ENCODE measurements around the gene GABRE.

The GABRE gene

DNA sequence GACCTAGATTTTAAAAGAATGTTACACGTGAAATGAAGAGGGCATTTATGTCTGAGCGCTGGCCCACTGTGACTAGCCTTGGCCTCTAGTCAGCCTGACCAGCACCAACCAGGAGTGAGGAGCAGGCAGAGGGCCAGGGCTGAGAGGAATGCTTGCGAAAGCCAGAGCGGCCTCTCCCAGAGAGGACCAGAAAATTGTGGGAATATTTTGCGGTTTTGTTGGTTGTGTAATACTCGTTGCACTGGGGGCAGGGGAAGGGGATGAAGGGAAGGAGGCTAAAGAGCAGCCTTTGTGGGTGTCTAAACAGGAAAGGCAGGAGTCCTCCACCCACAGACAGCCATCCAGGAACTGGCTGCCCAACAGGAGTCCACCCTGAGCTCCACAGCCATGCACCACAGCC is 3.8 kb downstream of the GABRE start:
- TF ChIP-seq ZNF830 (tag by site-specific recombination; IDR thresholded peaks at IDR 0.05; ENCODE audit: low read depth), result no peak
- no peak for TF ChIP-seq PRDM1 (tag by site-specific recombination; IDR thresholded peaks at IDR 0.05)
- TF ChIP-seq ZNF394 (tag by site-specific recombination; IDR thresholded peaks at IDR 0.05; ENCODE audit: borderline replicate concordance), result no peak
- TF ChIP-seq ZNF23 (tag by site-specific recombination; IDR thresholded peaks at IDR 0.05; ENCODE audit: borderline replicate concordance), result no peak
- no peak for TF ChIP-seq KLF9 (tag by site-specific recombination; IDR thresholded peaks at IDR 0.05; ENCODE audit: low read depth)
- no peak for TF ChIP-seq ZNF138 (tag by site-specific recombination; IDR thresholded peaks at IDR 0.05; ENCODE audit: borderline replicate concordance)
- TF ChIP-seq ZNF677 (tag by site-specific recombination; IDR thresholded peaks at IDR 0.05), result no peak
- TF ChIP-seq ZFP69B (tag by site-specific recombination; IDR thresholded peaks at IDR 0.05), result no peak
- no peak for TF ChIP-seq ZNF660 (tag by site-specific recombination; IDR thresholded peaks at IDR 0.05)
- no peak for TF ChIP-seq ZNF624 (tag by site-specific recombination; IDR thresholded peaks at IDR 0.05)
- TF ChIP-seq, protein P1, sequence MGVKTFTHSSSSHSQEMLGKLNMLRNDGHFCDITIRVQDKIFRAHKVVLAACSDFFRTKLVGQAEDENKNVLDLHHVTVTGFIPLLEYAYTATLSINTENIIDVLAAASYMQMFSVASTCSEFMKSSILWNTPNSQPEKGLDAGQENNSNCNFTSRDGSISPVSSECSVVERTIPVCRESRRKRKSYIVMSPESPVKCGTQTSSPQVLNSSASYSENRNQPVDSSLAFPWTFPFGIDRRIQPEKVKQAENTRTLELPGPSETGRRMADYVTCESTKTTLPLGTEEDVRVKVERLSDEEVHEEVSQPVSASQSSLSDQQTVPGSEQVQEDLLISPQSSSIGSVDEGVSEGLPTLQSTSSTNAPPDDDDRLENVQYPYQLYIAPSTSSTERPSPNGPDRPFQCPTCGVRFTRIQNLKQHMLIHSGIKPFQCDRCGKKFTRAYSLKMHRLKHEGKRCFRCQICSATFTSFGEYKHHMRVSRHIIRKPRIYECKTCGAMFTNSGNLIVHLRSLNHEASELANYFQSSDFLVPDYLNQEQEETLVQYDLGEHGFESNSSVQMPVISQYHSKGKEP (tag by site-specific recombination; IDR thresholded peaks at IDR 0.05), result no peak
- TF ChIP-seq, protein P2, sequence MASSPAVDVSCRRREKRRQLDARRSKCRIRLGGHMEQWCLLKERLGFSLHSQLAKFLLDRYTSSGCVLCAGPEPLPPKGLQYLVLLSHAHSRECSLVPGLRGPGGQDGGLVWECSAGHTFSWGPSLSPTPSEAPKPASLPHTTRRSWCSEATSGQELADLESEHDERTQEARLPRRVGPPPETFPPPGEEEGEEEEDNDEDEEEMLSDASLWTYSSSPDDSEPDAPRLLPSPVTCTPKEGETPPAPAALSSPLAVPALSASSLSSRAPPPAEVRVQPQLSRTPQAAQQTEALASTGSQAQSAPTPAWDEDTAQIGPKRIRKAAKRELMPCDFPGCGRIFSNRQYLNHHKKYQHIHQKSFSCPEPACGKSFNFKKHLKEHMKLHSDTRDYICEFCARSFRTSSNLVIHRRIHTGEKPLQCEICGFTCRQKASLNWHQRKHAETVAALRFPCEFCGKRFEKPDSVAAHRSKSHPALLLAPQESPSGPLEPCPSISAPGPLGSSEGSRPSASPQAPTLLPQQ (tag by site-specific recombination; IDR thresholded peaks at IDR 0.05), result no peak
- TF ChIP-seq ZNF629 (tag by site-specific recombination; IDR thresholded peaks at IDR 0.05), result no peak
- no peak for TF ChIP-seq ZNF623 (tag by site-specific recombination; IDR thresholded peaks at IDR 0.05)
- no peak for TF ChIP-seq ZNF114 (tag by site-specific recombination; IDR thresholded peaks at IDR 0.05)
- TF ChIP-seq, protein P3, sequence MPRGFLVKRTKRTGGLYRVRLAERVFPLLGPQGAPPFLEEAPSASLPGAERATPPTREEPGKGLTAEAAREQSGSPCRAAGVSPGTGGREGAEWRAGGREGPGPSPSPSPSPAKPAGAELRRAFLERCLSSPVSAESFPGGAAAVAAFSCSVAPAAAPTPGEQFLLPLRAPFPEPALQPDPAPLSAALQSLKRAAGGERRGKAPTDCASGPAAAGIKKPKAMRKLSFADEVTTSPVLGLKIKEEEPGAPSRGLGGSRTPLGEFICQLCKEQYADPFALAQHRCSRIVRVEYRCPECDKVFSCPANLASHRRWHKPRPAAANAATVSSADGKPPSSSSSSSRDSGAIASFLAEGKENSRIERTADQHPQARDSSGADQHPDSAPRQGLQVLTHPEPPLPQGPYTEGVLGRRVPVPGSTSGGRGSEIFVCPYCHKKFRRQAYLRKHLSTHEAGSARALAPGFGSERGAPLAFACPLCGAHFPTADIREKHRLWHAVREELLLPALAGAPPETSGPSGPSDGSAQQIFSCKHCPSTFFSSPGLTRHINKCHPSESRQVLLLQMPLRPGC (tag by site-specific recombination; IDR thresholded peaks at IDR 0.05), result no peak
- TF ChIP-seq ZNF266 (tag by site-specific recombination; IDR thresholded peaks at IDR 0.05; ENCODE audit: low read depth), result no peak
- no peak for TF ChIP-seq ZIC2 (tag by site-specific recombination; IDR thresholded peaks at IDR 0.05)
- Histone ChIP-seq H3K9me3 (ENCODE audit: control insufficient read depth, insufficient read depth, low read depth, low read length) (no peaks in the 10 kb centered on the region), H3K36me3 (ENCODE audit: control insufficient read depth in 2 of 2, insufficient read depth in 1 of 2, low read length in 2 of 2) (peaks cover 0 to 45% of the 10 kb centered on the region in 2 experiments; a peak in 1 of 3 replicates), H3K4me1 (ENCODE audit: control insufficient read depth, insufficient read depth, low read length) (no peaks in the 10 kb centered on the region), H3K4me3 (ENCODE audit: low read depth, low read length) (no peak overlapping the region), H3K27ac (ENCODE audit: extremely low read depth, low read depth, low read length) (no peak overlapping the region)
- ChIA-PET CTCF (no interaction called here), POLR2A (no interaction called here)

DNA sequence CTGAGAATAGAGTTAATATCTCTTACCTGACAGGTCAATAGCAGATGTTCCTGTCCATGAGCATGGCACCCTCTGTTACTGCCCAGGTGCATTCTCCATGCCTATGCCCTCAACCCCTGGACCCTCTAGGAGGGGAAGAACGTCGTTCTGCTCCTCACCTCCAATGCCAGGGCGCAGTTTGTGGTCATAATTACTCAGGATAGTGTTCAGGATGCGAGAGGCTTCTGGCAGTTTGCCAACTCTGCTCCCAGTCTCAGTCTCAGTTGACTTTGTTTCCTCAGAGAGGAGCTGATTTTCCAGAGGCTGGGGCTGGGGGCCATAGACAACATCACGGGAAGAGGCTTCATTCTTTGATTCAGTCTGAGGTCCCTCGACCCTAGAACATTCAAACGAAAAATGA is 4.4 kb downstream of the GABRE start:
- POLR2A ChIA-PET, result no interaction called here
- CTCF ChIA-PET, result no interaction called here
- Histone ChIP-seq H3K27ac (ENCODE audit: extremely low read depth, low read depth, low read length) (no peak overlapping the region), H3K36me3 (ENCODE audit: control insufficient read depth in 2 of 2, insufficient read depth in 1 of 2, low read length in 2 of 2) (peaks cover 0 to 45% of the 10 kb centered on the region in 2 experiments; a peak in 1 of 3 replicates), H3K9me3 (ENCODE audit: control insufficient read depth, insufficient read depth, low read depth, low read length) (no peaks in the 10 kb centered on the region), H3K4me1 (ENCODE audit: control insufficient read depth, insufficient read depth, low read length) (no peaks in the 10 kb centered on the region), H3K4me3 (ENCODE audit: low read depth, low read length) (no peak overlapping the region)
- no peak for TF ChIP-seq FEZF1 (tag by site-specific recombination; IDR thresholded peaks at IDR 0.05)
- TF ChIP-seq PRDM1 (tag by site-specific recombination; IDR thresholded peaks at IDR 0.05), result no peak
- no peak for TF ChIP-seq ZNF174 (tag by site-specific recombination; IDR thresholded peaks at IDR 0.05)
- no peak for TF ChIP-seq ZNF629 (tag by site-specific recombination; IDR thresholded peaks at IDR 0.05)
- TF ChIP-seq, protein P4, sequence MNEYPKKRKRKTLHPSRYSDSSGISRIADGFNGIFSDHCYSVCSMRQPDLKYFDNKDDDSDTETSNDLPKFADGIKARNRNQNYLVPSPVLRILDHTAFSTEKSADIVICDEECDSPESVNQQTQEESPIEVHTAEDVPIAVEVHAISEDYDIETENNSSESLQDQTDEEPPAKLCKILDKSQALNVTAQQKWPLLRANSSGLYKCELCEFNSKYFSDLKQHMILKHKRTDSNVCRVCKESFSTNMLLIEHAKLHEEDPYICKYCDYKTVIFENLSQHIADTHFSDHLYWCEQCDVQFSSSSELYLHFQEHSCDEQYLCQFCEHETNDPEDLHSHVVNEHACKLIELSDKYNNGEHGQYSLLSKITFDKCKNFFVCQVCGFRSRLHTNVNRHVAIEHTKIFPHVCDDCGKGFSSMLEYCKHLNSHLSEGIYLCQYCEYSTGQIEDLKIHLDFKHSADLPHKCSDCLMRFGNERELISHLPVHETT (tag by site-specific recombination; IDR thresholded peaks at IDR 0.05), result no peak
- no peak for TF ChIP-seq KLF1 (tag by site-specific recombination; IDR thresholded peaks at IDR 0.05)
- TF ChIP-seq ZNF335 (tag by site-specific recombination; conservative IDR thresholded peaks at IDR 0.05), result no peak
- no peak for TF ChIP-seq ZNF555 (tag by site-specific recombination; conservative IDR thresholded peaks at IDR 0.05)
- TF ChIP-seq, protein P5, sequence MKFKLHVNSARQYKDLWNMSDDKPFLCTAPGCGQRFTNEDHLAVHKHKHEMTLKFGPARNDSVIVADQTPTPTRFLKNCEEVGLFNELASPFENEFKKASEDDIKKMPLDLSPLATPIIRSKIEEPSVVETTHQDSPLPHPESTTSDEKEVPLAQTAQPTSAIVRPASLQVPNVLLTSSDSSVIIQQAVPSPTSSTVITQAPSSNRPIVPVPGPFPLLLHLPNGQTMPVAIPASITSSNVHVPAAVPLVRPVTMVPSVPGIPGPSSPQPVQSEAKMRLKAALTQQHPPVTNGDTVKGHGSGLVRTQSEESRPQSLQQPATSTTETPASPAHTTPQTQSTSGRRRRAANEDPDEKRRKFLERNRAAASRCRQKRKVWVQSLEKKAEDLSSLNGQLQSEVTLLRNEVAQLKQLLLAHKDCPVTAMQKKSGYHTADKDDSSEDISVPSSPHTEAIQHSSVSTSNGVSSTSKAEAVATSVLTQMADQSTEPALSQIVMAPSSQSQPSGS (tag by site-specific recombination; IDR thresholded peaks at IDR 0.05; ENCODE audit: low read depth), result no peak
